HG03558 (cell line): ENCODE results near the gene LDLRAD4.

Experiments used
- ATAC-seq: cut with Tn5 transposase; IDR thresholded peaks from one replicate; pipeline ENCODE4 v1.9.1; 2021; ENCODE audit warnings: moderate number of reproducible peaks; ENCODE audit not compliant: unreplicated experiment; ENCODE audit errors: extremely low read depth

Gene LDLRAD4

GRCh38 chr18:13199169-13199568, 19.4 kb upstream of the LDLRAD4 start:
- no peak for ATAC-seq

GRCh38 chr18:13201292-13201691, 17.3 kb upstream of the LDLRAD4 start:
- ATAC-seq = no peak

GRCh38 chr18:13202571-13202970, 16.0 kb upstream of the LDLRAD4 start:
- no peak for ATAC-seq

- ATAC-seq = no peak
Observed at GRCh38 chr18:13206301-13206700, 12.3 kb upstream of the LDLRAD4 start.

- no peak for ATAC-seq
Observed at GRCh38 chr18:13207294-13207693, 11.3 kb upstream of the LDLRAD4 start.

GRCh38 chr18:13211534-13211933, 7.0 kb upstream of the LDLRAD4 start:
- no peak for ATAC-seq

- no peak for ATAC-seq
Observed at GRCh38 chr18:13213036-13213795, 5.3 kb upstream of the LDLRAD4 start.

GRCh38 chr18:13214609-13215008, 4.0 kb upstream of the LDLRAD4 start:
- ATAC-seq = no peak

- no peak for ATAC-seq
Observed at GRCh38 chr18:13216092-13216582, 2.4 kb upstream of the LDLRAD4 start.

GRCh38 chr18:13216711-13217465, 1.7 kb upstream of the LDLRAD4 start:
- ATAC-seq = no peak

- ATAC-seq = no peak
Observed at GRCh38 chr18:13217466-13217961, 1.0 kb upstream of the LDLRAD4 start.

- no peak for ATAC-seq
Observed at GRCh38 chr18:13217971-13218367, 591 bp upstream of the LDLRAD4 start.

GRCh38 chr18:13218997-13219396, 437 bp downstream of the LDLRAD4 start:
- no peak for ATAC-seq

- no peak for ATAC-seq
Observed at GRCh38 chr18:13219593-13220159, 1.1 kb downstream of the LDLRAD4 start.

- ATAC-seq = no peak
Observed at GRCh38 chr18:13220361-13220991, 1.9 kb downstream of the LDLRAD4 start.

- ATAC-seq = no peak
Observed at GRCh38 chr18:13221869-13222855, 3.6 kb downstream of the LDLRAD4 start.

GRCh38 chr18:13222856-13223281, 4.3 kb downstream of the LDLRAD4 start:
- no peak for ATAC-seq

- no peak for ATAC-seq
Observed at GRCh38 chr18:13223311-13224143, 5.0 kb downstream of the LDLRAD4 start.
